ENCODE measurements around the gene CDC42SE2.

The CDC42SE2 gene, protein sequence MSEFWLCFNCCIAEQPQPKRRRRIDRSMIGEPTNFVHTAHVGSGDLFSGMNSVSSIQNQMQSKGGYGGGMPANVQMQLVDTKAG

DNA sequence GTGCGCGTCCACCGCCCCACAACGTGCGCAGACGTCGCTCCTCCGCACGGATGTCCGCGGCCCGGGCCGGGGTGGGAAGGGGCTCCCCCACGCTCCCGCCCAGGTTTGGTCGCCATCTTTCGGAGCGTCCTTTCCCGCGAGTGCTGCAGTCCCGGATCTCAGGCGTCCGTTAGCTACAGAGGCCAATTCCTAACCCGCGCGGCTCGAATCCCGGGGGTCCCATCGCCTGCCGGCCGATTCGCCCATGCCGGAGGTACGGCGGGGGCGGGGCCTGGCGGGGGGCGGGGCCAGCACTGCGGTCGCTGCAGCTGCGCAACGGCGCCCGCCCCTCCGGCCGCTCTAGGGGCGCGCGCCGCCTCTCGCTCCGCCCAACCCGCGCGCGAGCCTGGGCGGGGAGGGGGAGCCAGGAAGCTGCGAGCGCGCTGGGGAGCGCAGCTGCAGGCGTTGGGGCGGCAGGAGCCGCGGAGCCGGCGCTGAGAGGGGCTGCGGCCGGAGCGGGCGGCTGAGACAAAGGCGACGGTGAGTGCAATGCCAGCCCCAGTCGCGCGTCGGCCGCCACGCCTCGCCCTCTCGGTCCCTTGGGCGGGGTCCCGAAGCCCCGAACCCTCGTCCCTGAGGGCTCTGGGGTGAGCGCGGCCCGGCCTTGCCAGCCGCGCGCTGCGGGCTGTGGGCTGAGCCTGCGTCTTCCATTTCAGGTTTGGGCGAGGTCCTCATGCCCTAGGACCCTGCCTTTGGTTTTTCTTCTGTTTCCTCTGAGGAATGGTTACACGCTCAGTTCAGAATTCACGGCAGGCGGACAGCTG lies at the start of gene CDC42SE2:
TSS of gene CDC42SE2 (plus strand) at position 406 of the 803 bp plus-strand sequence. CDS start 95,441 bp downstream, outside the sequence.
- DNase-seq: peak; percentile 52 to 94 (median 86)
- intact Hi-C loops (cut with DNase I): loop anchor here (2.0 to 10.0 kb wide), 2 partner anchors 93 to 131 kb away; partner anchors contain the start of gene LYRM7

DNA sequence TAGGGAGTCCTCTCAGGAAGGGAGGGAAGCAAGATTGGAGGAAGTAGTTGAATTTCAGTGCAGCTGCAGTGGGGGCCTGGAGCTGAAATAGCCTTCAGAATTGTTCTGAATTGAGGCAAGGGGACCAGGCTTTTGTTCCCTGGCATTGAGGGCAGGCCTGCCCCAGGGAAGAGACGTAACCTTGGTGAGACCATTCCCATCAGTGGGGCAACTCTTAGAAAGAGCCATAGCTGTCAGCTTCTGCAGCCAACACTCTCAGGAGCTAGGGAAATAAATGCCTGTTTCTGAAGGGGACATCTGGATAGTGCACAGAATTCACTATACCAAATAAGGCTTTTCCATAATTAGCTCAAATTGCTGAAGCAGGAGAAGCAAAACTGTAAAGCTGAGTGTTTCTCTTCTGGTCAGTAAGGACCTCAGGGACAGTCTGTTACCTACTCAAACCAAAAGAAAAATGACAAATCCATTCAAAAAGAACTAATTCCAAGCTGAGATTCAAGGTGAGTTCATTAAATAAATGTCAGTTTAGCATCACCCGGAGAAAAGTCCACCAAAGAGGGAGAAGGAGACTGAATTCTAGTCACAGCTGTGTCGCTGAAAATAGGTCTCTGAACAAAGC lies 49.1 kb upstream of the CDC42SE2 start:
- no peak for DNase-seq
- intact Hi-C loops (cut with DNase I): no loop called here

DNA sequence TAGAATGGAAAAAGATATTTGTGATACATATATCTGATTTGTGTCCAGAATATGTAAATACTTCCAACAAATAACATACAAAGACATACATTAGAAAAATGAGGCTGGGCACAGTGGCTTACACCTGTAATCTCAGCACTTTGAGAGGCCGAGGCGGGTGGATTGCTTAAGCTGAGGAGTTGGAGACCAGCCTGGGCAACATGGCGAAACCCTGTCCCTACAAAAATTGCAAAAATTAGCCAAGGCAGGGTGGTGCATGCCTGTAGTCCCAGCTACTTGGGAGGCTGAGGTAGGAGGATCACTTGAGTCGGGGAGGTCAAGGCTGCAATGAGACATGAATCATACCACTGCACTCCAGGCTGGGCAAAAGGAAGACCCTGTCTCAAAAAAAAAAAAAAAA lies 46.1 kb upstream of the CDC42SE2 start:
- DNase-seq: no peak
- intact Hi-C loops (cut with DNase I): no loop called here

DNA sequence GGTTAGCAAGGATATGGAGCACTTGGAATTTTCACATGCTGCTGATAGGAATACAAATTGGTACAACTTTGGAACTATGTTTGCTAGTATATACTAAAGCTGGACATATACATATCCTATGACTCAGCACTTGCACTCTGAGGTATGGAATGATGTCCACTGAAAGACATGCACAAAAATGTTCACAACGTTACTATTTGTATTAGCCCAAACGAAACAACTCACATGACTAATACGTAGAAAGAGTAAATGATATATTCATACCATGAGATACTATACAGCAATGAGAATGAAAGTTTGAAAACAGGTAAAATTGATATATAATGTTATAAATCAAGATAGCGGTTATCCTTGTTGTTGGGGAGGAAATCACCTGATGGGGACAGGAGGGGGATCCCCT lies 45.5 kb upstream of the CDC42SE2 start:
- intact Hi-C loops (cut with DNase I): no loop called here
- DNase-seq: no peak

DNA sequence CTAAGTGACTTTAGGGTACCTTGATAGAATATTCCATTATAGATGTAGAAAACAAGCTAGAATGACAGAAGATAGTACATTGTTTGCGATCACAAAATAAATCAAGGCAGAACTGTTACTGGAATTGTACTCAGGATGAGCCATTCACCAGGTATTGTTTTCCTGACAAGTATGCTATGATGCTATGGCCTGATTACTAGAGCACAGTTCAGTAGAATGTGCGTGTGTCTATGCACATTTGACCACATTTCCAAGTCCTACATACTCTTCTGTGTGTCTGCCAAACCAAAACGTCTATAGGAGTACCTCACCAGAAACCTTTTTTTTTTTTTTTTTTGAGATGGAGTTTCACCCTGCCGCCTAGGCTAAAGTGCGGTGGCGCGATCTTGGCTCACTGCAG lies 43.3 kb upstream of the CDC42SE2 start:
- intact Hi-C loops (cut with DNase I): no loop called here
- DNase-seq: no peak

DNA sequence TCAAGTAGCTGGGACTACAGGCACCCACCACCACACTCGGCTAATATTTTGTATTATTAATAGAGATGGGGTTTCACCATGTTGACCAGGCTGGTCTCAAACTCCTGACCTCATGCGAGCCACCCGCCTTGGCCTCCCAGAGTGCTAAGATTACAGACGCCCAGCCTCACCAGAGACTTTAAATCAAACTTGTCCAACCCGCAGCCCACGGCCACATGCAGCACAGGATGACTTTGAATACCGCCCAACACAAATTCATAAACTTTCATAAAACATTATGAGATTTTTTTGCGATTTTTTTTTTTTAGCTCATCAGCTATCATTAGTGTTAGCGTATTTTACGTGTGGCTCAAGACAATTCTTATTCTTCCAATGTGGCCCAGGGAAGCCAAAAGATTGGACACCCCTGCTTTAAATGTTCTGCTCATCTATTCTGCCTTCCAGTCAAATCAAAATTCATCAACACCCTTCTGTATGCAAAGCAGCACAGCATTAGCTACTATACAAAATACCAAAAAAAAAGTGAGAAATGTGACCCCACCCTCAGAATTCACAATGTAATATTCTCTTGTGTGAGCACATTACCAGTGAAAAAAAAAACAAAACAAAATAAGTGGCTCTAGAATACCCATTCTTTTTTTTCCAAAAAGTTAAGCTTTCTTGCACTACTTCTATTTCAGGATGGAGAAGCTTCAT lies 42.7 kb upstream of the CDC42SE2 start:
- intact Hi-C loops (cut with DNase I): no loop called here
- DNase-seq: no peak

DNA sequence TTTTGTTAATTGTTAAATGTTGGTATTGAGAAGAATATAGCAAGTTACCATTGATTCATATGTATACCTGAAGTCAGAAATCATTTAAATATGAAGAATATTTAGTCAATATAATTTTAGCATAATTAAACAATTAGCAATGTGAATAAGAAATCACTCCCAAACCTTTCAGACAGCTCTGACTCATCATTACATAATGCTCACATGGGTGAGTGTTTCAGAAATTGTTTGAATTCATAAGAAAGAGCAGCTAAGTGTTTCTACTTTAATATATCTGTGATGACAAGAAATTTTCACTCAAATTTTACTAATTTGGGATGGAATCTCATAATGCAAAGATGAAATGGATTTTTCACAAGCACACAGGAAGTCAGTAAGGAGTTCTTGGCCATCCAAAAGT lies 42.0 kb upstream of the CDC42SE2 start:
- DNase-seq: peak in 7 of 42 donors; percentile 17 to 50 (median 34)
- intact Hi-C loops (cut with DNase I): no loop called here

DNA sequence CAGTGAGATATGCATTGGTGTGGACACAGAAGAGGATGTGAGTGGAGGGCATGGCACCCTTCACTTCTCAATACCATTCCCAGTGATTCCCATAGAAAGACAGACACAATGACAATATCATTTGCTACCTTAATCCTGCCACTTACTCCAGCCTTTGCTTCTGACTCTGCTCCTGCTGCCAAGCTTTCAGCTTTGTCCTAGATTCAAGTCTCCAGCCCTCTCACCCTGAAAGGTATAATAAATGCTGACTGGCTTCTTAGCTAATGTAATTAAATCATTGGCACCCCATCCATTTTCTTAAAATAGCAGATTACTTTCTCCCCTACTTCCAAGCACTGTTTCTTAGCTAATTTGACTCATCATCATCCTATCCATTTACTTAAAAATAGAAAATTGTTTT lies 41.1 kb upstream of the CDC42SE2 start:
- peak in 7 of 42 donors; percentile 17 to 51 (median 41) for DNase-seq
- intact Hi-C loops (cut with DNase I): no loop called here

DNA sequence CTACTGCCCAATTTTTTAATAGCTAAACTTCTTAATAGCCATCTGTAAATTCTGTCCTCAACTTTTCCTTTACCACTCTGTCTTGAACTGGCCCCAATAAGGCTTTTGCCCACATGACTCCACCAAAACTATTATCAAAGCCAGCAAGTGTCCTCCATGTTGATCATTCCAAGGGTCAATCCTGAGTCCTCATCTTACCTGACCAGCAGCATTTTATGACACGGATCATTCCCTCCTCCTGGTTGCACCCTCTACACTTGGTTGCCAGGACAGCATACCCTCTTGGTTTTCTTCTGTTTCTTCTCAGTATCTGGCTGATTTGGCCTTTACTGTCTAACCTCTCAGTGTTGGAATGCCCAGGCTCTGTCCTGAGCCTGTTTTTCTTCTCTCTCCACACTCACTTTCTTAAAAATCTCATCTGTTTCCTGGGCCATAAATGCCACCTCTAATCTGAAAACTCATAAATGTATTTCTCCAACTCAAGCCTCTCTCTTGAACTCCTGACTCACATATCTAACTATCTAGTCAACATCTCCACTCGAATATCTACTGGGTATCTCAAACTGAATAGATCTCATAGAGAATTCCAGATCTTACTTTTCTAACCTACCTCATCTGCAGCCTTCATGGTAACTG lies 40.0 kb upstream of the CDC42SE2 start:
- no peak for DNase-seq
- intact Hi-C loops (cut with DNase I): no loop called here

DNA sequence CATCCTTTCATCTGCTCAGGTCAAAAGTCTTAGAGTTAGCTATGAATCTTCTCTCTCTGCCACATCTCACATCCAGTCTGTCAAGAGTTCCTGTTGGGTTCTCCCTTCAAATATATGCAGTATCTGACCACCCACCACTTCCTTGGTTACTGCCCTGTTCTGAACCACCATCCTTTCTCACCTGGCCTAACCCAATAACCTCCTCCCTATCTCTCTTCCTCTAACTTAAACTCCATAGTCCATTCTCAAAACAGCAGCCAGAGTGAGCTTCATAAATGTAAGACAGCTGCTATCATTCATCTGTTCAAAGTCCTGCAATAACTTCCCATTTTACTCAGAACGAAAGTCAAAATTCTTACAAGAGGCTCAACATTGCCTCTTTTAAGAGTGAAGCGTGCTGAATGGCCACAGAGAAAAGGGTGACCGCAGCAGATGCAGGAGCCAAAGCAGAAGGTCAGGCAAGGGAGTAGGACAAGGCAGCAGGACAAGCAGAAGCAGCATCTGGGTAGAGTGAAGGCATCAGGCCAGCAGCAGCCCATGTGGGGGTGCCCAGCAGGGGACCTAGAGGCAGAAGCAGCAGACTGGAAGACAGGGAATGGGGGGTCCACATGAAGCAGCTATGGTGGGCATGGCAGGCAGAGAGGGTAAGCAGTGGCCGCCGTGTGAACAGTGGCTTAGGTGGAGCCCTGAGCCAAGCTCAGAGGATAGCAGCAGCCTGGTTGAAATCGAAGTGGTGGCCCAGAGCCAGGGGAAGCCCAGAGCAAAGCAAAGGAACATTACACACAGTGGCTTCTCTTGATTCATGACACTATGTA lies 39.3 kb upstream of the CDC42SE2 start:
- intact Hi-C loops (cut with DNase I): no loop called here
- peak in 21 of 42 donors; percentile 5 to 51 (median 25) for DNase-seq

DNA sequence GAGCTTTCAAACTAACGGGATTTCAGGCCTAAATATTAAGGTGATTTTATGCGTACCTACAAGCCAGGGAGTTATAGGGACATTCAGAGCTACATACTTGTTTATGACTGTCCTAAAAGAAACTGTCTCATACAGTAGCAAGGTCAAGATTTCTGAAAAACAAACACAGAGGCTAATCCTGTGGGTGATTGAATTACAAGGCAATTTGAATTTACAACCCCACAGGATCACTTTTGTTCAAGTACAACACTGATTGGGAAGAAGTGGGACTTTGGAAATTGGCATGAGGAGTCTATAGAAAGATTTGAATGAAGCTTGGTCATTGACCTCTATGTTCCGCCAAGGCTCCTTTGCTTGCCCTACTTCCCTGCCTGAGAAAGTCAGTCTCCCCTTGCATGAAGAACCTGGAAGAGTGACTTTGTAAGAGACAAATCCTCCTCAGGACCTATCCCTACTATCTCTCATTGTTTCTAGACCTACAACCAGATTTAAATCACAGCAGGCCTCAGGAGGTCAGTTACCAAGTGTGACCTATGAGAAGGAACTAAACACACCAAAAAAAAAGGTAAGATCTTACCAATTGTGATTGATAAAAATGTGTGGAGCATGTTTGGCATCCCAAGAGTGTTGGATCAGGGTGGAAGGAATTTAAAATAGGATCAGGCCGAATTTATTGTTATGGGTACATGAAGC lies 38.4 kb upstream of the CDC42SE2 start:
- no peak for DNase-seq
- intact Hi-C loops (cut with DNase I): no loop called here

DNA sequence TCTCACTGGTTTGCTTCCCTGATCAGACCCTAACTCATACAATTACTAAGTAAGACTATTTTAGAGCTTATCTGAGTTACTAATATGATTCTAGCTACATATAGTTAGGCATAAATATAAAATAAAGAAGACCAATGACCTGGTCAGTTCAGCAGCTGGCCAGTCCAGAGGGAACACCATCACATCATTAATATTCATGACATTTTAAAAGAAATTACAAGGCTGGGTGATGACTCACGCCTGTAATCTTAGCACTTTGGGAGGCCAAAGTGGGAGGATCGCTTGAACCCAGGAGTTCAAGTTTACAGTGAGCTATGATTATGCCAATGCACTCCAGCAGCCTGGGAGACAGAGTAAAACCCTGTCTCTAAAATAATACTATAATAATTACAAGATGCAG lies 37.0 kb upstream of the CDC42SE2 start:
- no peak for DNase-seq
- intact Hi-C loops (cut with DNase I): no loop called here

DNA sequence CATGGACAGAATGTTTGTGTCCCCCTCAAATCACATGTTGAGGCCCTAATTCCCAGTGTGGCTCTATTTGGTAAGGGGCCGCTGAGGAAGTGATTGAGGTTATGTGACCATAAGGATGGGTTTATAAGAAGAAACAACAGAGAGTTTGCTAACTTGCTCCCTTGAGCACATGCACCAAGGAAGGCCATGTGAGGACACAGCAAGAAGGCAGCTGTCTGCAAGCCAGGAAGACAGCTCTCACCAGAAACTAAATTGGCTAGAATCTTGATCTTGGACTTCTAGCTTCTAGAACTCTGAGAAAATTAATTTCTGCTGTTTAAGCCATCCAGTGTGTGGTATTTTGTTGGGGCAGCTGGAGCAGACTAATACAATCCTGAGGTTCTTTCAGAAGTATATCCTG lies 35.2 kb upstream of the CDC42SE2 start:
- intact Hi-C loops (cut with DNase I): no loop called here
- DNase-seq: no peak

DNA sequence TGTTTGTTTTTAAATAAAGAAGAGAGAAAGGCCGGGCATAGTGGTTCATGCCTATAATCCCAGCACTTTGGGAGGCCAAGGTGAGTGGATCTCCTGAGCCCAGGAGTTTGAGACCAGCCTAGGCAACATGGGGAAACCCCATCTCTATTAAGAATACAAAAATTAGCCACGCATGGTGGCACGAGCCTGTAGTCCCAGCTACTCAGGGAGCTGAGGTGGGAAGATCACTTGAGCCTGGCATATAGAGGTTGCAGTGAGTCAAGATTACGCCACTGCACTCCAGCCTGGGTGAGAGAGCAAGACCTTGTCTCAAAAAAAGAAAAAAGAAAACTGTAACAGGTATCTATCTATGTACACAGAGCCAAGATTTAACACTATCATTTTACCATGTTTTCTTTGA lies 34.2 kb upstream of the CDC42SE2 start:
- intact Hi-C loops (cut with DNase I): no loop called here
- no peak for DNase-seq

DNA sequence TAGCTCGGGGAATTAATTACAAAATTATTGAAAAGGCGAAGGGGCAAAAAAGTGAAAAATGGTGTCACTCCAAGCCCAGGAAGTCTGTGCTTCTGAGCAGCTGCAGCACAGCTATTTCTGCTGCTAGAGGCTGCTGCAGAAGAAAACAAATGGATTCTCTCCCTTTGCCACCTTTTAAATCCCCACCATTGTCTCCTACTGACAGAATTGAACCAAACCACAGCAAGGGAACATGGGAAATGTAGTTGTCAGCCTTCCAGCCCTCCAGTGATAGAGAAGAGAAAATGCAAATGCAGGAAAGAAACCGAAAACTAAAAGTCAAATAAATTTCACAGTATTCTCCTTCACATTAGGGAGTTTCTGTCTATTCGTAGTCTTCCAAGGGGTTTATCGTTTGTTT lies 33.4 kb upstream of the CDC42SE2 start:
- peak in 24 of 42 donors; percentile 10 to 79 (median 46) for DNase-seq
- intact Hi-C loops (cut with DNase I): no loop called here

DNA sequence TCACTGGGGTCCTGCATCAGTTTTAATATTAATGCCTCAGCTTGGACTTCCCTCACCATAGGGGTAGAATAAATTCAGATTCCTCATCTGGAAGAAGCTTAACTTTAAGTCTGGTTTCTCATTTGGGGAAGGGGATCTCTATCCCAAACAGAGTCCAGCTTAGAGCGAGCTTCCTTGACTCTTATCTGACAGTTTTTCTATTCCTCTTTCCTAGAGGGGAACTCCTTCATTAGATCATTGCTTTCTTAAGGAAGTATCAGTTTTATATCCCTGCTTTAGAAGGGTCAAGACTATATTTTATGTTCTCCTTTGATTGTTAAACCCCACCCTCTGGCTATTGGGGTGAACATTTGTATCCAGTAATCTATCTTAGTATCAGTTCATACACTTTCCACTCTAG lies 24.2 kb upstream of the CDC42SE2 start:
- DNase-seq: no peak
- intact Hi-C loops (cut with DNase I): no loop called here

DNA sequence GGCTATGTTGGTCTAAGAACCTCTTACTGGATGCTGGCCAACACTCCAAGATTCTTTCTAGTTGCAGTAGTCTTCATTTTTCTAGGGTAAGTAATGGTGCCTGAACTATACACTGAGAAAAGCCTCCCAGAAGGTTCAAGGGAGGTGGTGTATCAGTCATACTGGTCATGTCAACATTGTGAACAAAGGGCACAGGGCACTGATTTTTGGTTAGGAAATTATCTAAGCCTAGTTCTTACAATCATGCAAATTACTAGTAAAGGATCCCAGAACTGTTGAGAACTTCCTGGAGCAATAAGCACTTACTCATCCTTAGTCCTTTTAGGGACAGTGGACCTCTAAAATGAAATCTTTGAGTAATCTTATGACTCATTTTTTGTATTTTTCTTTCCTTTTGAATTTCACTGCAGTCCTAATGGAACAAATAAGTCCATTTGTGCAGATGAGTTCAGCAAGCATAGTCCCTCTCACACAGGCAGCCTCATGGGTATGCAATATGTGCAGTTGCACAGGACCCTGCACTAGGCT lies 21.1 kb upstream of the CDC42SE2 start:
- DNase-seq: no peak
- intact Hi-C loops (cut with DNase I): no loop called here

DNA sequence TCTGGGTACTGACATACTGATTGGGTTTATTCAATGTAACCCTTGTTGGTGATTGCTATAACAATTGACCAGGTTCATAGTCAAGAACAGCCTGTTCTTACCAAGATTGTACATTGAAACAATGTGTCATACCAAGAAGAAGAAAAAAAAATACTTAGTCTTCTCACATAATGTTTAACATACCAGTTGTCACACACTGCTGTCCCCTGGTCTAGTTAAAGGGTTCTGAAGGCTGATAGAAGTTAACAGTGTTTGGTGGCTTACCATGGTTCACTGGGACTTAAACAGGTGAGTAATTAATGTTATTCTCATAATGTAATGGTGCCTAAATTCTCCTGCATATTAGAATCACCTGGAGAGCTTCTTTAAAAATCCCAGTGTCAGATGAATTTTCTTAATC lies 18.5 kb upstream of the CDC42SE2 start:
- DNase-seq: no peak
- intact Hi-C loops (cut with DNase I): no loop called here

Measured in head of caudate nucleus (tissue), 42 donors.